GM19438 (cell line): ENCODE data around the gene PEX3.
A peak's percentile ranks its signal among the peaks of the same experiment; 100 is the strongest.
"Not testable (repeated sequence)": the region's sequence is repeated elsewhere in the genome, so short reads cannot be mapped to it uniquely, and the experiment has no call there.

ENCODE experiments used
- ATAC-seq: cut with Tn5 transposase; IDR thresholded peaks from one replicate; pipeline ENCODE4 v1.9.1; 2021; ENCODE audit warnings: low read depth; ENCODE audit not compliant: unreplicated experiment

Gene PEX3

DNA sequence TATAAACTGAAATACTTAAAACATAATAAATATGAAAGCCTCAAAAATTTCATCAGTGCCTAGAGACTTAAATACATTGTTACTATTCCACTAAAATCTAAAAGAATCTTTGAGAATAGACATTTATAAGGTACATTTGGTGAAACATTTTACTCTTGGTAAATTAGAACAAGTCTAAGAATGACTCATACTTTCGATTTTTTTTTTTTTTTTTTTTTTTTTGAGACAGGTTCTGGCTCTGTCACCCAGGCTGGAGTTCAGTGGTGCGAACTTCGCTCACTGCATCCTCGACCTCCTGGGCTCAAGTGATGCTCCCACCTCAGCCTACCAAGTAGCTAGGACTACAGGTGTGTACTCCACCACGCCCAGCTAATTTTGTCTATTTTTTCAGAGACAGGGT is 54.5 kb downstream of the PEX3 start:
- peak; percentile 40 for ATAC-seq

- ATAC-seq = no peak
Observed at GRCh38 chr6:143505537-143505936, 54.9 kb downstream of the PEX3 start.

- no peak for ATAC-seq
Observed at GRCh38 chr6:143506199-143506598, 55.6 kb downstream of the PEX3 start.

GRCh38 chr6:143506620-143507019 is 56.0 kb downstream of the PEX3 start:
- ATAC-seq = no peak

DNA sequence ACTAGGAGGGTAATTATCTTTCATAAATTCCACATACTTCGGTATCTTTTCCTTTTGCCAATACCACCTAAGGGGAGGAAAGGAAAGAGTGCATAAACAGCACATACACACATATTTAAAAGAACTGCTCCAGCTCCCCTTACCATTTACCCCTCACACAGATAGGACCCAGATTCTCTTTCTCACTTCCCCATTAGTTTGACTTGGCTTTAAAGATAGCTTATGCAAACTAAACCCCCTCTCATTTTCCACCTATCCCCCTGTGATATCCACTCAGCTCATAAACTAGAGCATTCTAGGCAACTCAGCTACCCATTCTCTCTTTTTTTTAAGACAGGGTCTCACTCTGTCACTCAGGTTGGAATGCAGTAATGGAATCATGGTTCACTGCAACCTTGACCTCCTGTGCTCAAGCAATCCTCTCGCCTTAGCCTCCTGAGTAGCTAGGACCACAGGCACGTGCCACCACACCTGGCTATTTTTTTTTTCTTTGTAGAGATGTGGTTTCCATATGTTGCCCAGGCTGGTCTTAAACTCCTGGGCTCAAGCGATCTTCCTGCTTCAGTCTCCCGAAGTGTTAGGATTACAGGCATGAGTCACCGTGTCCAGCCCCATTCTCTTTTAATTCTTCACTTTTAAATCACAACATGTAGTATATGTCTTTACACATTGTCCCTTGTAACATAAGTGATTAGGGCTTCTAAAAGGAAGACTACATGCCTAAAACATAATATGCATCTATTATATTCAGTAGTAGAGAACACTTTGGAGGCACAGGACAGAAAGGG is 56.9 kb downstream of the PEX3 start:
- ATAC-seq = no peak

GRCh38 chr6:143510326-143510725 is 59.7 kb downstream of the PEX3 start:
- ATAC-seq = not testable (repeated sequence)

GRCh38 chr6:143510991-143511891 is 60.6 kb downstream of the PEX3 start, which contains the start of gene FUCA2:
Gene FUCA2, minus strand, starts transcription at chr6:143511720. Its CDS starts 86 bp downstream, at chr6:143511634.
- peak; percentile 55 for ATAC-seq

DNA sequence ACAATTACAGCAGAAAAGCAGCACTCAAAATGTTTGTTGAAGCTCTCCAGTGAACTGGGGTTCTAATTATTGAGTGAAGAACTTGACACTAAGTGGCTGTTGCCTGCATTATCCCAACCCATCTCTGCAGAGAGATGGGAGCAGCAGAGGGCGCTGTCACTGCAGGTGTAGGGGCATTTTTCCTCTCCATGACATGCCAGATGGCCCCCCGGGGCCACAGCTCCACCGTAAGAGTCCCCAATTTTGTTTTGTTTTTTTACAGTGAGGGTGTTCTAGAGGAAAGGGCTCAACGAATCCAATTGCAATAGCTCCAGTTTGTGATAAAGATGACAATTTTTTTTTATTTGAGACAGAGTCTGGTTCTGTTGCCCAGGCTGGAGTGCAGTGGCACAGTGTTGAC is 62.8 kb downstream of the PEX3 start:
- ATAC-seq = no peak

GRCh38 chr6:143515061-143515760 is 64.6 kb downstream of the PEX3 start:
- no peak for ATAC-seq

- ATAC-seq = no peak
Observed at GRCh38 chr6:143515766-143516355, 65.3 kb downstream of the PEX3 start.

DNA sequence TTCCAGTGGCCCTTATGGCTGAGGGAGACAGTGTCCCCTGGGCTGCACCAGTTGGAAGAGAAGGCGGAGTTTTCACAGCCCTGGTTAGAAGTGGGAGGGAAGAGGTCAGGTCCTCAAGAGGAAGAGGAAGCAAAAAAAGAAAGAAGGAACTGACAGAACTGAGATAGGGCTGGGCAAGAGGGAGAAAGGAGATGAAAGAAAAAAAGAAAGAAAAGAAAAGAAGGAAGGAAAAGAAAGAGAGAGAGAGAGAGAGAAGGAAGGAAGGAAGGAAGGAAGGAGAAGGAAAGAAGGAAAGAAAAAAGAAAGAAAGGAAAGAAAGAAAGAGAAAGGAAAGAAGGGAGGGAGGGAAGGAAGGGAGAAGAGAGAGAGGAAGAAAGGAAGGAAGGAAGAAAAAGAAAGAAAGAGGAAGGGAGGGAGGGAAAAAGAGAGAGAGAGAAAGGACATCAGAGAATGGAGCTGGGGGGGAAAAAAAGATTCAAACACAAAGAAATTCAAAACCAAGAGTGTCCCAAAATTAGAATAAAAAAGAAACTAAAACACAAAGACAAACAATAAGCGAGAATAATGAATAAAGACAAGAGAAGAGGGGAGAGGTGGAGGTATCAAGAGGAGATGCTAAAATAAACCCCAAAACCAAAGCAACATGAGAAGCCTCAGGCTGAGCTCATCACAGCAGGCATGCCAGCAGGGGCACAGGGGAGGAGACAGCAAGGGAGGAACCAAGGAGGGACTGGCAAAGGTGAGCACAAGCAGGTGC is 66.3 kb downstream of the PEX3 start:
- ATAC-seq = no peak

DNA sequence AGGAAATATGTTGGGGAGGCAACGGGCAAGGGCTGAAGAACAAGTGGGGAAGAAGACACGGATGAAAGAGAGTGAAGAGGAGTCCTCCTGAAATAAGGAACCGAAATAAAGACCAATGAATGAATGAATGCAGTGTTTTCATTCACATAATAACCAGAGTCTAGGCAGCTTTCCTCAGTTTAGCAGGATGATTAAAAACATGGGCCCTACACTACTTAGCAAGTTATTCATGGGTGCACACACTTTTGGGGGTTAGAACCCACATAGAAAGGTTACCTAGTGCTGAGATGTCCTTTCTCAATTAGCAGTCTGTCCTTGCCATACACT is 66.8 kb downstream of the PEX3 start:
- no peak for ATAC-seq

DNA sequence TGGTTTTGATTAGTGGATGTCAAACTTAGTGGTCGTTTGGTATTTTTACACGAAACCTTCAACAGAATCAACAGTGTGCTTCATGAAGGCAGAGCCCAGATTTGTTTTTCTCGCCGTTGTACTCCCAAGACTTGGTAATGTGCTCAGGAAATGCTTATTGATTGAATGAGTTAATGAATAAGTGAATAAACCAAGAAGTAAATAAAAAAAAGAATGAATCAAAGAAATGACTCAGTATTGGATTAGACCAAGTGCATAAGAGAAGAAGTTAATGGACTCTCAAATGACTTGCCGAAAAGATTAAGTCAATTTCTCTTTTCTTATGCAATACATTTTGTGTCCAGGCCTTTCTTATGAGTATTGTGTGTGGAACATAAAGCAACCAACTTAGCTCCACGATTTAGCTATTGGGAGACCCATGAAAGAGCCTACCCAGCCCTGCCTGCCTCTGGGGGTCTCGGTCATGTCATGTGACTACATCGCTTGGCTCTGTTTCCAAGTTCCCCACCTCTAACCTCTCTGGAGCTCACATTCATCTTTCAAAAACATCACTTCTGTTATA is 71.5 kb downstream of the PEX3 start:
- ATAC-seq = no peak

GRCh38 chr6:143525356-143525755 is 74.8 kb downstream of the PEX3 start:
- ATAC-seq = no peak

DNA sequence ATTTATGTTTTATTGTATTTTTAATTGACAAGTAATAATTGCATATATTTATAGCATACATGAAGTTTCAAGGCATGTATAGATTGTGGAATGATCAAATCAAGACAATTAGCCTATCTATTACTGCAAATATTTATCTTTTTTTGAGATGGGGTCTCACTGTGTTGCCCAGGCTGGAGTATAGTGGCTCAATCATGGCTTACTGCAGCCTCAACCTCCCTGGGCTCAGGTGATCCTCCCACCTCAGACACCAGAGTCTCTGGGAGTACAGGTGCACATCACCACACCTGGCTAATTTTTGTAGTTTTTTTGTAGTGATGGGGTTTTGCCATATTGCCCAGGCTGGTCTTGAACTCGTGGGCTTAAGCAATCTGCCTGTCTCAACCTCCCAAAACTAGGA is 77.1 kb downstream of the PEX3 start:
- no peak for ATAC-seq

GRCh38 chr6:143528164-143528811 is 77.7 kb downstream of the PEX3 start:
- ATAC-seq = no peak

DNA sequence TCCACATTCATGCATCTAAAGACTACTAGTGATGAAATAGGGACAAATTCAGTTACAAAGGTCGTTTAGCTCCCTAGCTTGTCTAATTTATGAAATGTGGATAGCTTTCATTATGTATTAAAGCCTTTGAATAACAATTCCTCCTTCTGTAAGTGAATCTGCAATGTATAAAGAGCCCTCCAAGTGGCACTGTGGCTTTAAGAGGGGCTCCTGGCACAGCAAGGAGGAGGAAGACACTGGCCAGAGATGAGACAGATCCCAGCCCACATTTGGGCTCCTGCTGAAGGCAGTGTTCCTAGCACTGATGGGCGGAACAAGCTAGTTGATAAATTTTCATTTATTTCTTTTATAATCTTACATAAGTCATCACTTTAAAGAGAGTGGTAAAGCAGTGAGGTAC is 78.5 kb downstream of the PEX3 start:
- no peak for ATAC-seq

DNA sequence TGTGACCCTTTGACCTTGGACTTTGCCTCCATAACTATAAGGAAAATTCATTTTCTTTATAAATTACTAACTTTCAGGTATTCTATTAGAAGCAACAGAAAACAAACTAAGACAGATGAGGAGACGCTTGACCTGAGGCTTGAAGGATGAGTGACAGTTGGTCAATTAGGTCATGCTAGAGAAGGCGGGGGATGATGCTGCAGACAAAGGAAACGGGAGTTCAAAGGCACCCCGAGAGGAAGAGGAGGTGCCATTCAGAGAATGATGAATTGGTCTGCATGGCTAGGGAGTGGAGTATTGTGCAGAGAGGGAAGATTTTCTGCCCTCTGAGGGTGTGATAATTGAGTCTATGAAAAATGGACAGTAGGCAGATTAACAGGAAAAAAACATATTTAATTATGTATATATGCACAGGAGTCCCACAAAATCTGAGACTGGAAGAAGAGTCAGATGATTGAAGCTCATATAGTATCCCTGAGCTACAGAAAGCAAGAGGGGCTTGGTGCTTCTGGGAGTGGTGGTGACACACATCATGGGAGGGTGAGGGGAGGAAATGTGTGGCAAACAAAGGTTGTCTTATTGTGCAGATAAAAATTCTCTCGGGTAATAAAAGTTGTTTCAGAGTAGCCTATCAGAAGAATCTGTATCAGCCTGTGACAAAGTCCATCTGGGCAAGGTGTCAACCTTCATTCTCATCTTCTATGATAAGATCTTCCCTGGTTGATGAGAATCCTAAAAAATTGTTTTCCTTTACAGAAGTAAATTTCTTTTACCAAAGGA is 81.3 kb downstream of the PEX3 start:
- no peak for ATAC-seq
